Measurements from ENCODE around the gene WSB2.

WSB2 gene

GRCh38 chr12:118061873-118062843, 1.2 kb upstream of the WSB2 start:
- in situ Hi-C loops (cut with MboI; ENCODE audit: low sequenced_read_pairs), result no loop called here

DNA sequence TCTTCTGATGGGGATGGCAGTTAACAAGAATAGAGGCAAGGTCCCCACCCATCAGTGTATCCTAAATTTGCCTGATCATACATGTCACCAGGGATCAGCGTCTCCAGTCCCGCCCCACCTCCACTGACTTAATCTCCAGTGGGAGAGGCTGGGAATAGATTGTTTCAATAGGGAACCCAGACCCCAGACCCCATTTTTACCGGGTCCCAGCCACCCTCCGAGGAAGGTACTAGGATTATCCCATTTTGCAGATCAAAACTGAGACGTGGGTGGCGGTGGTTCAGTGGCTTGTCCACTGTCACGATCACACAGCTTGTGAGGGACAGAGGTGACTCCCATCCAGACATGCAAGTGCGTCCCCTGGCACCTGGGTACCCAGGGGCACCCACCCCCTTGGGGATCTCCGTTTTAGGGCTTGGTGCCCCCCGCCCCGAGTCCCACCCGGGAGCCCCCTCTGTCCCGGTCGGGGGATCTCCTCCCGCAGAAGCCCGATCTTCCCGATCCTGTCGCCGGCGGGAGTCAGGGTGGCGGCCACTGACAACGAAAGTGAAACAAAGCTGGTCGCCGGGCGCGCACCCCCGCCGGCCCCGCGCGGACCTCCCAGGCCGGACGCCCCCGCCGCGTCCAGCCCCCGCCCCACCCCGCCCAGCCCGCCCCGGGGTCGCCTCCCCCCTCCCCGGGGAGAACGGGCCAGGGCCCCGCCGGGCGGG, 523 bp downstream of the WSB2 start:
- in situ Hi-C loops (cut with MboI; ENCODE audit: low sequenced_read_pairs), result no loop called here

DNA sequence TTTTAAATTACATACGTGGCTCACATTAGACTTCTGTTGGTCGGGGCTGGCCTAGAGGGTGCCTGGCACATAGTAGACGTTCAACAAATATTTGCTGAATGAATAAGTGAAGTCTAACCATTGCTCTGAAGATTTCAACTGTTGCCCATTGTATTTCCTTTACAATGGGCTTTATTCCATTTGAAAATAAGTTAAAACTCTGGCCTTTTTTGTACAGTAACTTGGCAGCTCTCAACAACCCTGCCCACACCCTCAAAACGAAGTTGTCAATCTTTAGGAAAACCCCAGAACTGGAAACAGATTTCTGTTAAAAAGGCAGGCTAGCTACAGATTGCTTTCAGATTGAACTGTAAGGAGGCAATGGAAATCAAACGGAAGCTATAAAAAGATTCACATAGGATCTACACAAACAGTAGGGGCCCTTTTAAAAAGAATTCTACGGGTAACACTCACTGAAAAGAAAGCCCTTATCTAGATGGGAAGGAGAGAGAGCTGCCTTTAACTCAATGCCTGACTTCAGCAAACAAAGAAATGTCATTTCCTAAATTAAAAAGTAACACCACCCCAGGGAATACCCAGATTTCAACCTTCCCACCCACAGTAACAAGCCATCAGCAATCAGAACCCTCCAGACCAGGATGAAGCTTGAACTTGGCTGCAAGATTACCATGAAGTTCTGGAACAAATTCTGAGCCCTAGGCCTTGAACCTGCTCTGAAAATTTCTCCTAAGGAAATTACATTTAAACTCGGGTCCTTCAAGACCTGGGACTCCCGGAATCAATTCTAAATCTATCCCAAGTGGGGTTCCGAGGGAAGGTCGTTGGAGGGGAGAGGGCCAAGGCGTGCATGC, 1.4 kb downstream of the WSB2 start:
- in situ Hi-C loops (cut with MboI; ENCODE audit: low sequenced_read_pairs), result no loop called here

DNA sequence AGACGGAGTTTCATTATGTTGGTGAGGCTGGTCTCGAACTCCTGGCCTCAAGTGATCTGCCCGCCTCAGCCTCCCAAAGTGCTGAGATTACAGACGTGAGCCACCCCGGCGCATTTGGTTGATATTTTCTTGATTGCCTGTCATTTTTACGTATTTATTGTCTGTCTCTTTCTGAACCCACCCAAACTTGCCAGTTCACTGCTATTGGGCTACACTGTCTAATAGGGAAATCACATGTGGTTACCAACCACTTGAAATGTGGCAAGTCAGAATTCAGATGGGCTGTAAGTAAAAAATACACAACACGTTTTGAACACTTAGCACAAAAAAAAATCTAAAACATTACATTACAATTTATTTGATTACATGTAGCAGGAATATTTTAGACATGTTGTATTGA, 2.1 kb downstream of the WSB2 start:
- in situ Hi-C loops (cut with MboI; ENCODE audit: low sequenced_read_pairs), result no loop called here

DNA sequence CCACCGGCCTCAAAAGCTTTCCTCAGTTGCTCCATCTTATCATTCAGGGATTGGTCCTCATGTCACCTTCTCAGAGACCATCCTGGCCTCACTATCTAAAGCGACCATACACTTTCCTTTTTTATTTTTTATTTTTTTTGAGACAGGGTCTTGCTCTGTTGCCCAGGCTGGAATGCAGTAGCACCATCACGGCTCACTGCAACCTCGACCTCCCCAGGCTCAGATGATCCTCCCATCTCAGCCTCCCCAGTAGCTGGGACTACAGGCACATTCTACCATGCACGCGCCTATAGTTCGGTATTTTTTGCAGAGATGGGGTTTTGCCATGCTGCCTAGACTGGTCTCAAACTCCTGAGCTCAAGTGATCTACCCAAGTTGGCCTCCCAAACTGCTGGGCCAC, 2.8 kb downstream of the WSB2 start:
- in situ Hi-C loops (cut with MboI; ENCODE audit: low sequenced_read_pairs), result no loop called here

DNA sequence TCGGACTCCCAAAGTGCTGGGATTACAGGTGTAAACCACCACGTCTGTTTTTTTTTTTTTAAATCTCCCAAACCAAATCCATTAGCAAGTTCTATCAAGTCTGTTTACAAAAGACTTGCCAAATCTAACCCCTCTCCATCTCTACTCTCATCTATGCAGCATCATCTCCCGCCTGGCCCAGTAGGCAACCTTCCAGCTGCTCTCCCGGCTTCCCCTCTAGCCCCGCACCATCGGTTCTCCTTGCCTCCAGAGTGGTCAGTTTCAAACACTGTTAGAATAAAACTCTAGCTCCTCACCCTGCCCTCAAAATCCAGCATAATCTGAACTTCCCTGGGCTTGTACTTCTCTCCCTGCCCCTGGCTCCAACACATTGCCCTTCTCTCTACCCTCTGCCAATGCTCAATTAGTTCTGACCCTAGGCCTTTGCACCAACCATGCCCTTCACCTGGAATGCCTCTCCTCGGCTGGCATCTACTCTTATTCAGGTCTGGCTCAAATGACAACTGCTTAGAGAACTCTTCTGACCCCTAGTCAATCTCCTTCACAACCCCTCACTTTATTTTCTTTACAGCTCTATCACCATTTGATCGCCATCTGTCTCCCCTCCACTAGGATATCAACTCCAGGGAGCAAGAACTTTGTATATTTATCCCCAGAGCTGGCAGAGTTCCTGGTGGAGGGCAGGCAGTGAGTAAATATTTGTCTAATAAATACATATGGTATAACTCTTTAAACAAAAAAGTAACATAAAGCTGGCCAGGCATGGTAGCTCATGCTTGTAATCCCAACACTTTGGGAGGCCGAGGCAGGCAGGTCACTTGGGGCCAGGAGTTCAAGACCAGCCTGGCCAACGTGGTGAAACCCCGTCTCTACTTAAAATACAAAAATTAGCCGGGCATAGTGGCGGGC, 4.9 kb downstream of the WSB2 start:
- in situ Hi-C loops (cut with MboI; ENCODE audit: low sequenced_read_pairs), result no loop called here

- in situ Hi-C loops (cut with MboI; ENCODE audit: low sequenced_read_pairs), result no loop called here
These were observed 5.8 kb downstream of the WSB2 start for GRCh38 chr12:118055144-118055557.

GRCh38 chr12:118053071-118053985, 7.7 kb downstream of the WSB2 start:
- in situ Hi-C loops (cut with MboI; ENCODE audit: low sequenced_read_pairs), result no loop called here

DNA sequence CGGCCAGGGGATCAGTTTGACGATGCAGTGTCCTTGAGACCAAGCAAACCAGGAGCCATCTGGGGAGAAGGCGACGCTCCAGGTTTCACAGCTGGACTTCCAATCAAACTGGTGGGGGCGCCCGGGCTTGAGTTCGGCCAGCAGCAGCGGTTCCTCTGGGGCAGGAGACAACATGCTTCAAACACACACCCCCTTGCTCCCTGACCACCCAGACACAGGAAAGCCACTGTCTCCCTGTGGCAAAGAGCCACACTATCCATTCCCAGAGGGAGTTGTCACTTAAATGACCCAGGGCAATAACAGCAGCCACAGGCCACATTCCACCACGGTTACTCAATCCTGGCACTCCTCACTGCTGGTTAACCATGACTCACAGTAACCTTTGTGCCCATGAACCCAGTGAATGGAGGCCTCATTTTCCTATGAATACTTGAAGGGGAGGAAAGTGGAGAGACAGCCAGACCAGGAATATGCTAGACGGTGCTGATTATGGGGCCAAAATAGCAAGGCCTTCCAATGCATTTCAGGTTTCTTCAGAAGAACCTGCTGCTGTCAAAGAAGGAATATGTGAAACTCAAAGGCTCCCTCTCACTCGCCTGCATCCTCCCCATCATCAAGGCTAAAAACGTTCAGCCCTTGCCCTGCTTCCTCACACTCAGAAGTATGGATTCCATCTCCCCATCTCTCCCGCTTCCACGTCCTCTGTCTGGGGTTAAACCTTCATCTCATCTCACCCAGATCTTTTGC, 8.5 kb downstream of the WSB2 start:
- in situ Hi-C loops (cut with MboI; ENCODE audit: low sequenced_read_pairs), result no loop called here

DNA sequence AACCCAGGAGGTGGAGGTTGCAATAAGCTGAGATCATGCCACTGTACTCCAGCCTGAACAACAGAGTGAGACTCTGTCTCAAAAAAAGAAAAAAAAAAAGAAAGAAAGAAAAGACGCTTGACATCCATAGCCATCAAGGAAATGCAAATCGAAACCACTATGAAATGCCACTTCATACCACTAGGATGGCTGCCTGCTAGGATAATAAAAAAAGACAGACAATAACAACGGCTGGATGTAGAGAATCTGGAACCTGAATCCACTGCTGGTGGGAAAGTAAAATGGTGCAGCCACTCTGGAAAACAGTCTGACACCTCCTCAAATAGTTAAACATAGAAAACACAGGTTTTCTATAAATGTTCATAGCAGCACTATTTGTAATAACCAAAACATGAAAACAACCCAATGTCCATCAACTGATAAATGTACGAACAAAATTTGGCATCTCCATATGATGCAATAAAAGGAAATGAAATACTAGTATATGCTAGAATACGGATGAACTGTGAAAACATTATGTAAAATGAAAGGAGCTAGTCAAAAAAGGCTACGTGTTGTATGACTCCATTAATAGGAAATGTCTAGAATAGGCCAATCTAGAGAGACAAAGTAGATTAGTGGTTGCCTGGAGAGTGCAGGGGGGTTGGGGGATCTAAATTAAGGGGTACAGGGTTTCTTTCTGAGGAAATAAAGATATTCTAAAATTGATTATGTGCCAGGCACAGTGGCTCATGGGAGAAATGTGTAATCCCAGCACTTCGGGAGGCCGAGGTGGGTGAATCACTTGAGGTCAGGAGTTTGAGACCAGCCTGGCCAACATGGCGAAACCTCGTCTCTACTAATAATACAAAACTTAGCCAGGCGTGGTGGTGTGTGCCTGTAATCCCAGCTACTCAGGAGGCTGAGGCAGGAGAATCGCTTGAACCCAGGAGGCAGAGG, 9.7 kb downstream of the WSB2 start:
- in situ Hi-C loops (cut with MboI; ENCODE audit: low sequenced_read_pairs), result no loop called here

- in situ Hi-C loops (cut with MboI; ENCODE audit: low sequenced_read_pairs), result no loop called here
These were observed 14.5 kb downstream of the WSB2 start for GRCh38 chr12:118046430-118046829.

GRCh38 chr12:118044577-118044976, 16.4 kb downstream of the WSB2 start:
- in situ Hi-C loops (cut with MboI; ENCODE audit: low sequenced_read_pairs), result no loop called here

DNA sequence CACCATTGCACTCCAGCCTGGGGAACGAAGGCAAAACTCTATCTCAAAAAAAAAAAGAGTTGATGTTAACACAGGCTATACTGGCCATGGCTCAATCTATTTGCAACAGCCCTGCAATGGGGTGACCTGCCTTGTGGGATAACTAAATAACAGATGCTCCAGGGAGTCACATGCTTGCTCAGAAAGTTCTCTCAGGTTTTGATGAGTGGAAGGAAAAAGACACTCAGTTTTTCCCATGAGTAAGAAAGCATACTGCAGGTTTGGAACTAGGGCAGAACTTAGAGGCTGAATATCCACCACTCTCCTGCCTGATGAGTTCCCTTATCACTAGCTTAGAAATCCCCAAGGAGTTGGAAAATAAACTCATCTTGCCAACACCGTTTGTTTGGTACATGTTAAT, 16.9 kb downstream of the WSB2 start:
- in situ Hi-C loops (cut with MboI; ENCODE audit: low sequenced_read_pairs), result no loop called here

- in situ Hi-C loops (cut with MboI; ENCODE audit: low sequenced_read_pairs), result no loop called here
These were observed 18.9 kb downstream of the WSB2 start for GRCh38 chr12:118042091-118042490.

DNA sequence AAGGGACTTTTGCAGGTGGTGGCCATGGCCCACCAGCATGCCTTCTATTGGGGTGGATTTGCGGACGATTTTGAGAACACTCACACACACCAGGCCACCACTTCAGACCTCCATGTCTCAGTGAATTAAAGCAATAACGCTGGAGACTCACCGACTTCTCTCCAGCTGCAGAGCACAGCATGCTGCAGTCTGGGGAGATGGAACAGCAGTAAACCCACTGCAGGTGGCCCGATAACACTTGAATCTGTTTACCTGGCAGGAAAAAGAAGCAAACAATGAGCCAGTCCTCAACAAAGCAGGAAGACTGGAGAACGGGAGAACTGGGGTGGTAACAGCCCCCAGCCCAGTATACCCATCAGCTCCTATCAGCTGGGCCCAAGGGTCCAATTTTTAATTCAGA, 22.8 kb downstream of the WSB2 start:
- in situ Hi-C loops (cut with MboI; ENCODE audit: low sequenced_read_pairs), result no loop called here

DNA sequence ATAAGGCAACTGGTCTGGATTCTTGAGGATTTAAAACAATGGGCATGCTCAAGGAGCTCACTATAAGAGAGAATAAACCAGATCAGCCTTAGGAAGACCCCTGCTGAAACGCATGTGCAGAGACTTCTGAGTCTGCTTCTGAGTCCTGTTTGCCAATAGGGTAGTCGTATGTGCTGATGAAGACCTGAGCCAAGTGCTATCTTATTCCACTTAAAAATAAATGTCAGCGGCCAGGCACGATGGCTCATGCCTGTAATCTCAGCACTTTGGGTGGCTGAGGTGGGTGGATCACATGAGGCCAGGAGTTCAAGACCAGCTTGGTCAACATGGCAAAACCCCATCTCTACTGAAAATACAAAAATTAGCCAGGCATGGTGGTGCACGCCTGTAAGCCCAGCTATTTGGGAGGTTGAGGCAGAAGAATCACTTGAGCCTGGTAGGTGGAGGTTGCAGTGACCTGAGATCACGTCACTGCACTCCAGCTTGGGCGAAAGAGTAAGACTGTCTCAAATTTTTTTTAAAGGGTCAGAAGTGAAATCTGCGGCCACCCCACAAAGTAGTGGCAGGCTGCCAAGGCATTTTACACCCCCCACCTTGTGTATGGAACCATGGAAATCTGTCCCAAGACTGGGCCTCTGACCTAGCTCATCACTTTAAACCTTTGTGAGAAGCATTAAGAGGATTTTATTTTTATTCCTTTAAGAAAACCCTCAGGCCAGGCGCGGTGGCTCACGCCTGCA, 24.1 kb downstream of the WSB2 start:
- in situ Hi-C loops (cut with MboI; ENCODE audit: low sequenced_read_pairs), result no loop called here

Data from HL-60/S4 treated with retinoic acid at 250 ng/mL for 4 days and 3 days (cell line).